ENCODE results near the gene G0S2. TPM values are rescaled to one million over a fixed set of nuclear protein-coding genes. Genes with fewer than 3 reads are reported as not detected.

G0S2 gene
- total RNA-seq, 1 donor from 2014 or later = 5.9 TPM

- H3K9me3 ChIP-seq (ENCODE audit: insufficient read depth, low read depth, low read length) = no peaks in the 10 kb centered on the region
- H2AFZ ChIP-seq (ENCODE audit: low read depth, low read length) = no peak overlapping the region
- Mint-ChIP-seq H3K27ac (ENCODE audit: unreplicated experiment) (no peak overlapping the region), H3K27me3 (ENCODE audit: low read depth, unreplicated experiment) (peaks cover 23% of the 10 kb centered on the region), H3K4me1 (ENCODE audit: low read depth, unreplicated experiment) (peaks cover 27% of the 10 kb centered on the region), H3K36me3 (ENCODE audit: low read depth, unreplicated experiment) (peaks cover 3% of the 10 kb centered on the region), H3K4me3 (ENCODE audit: unreplicated experiment) (no peak overlapping the region), H3K9me3 (ENCODE audit: unreplicated experiment) (peaks cover 2% of the 10 kb centered on the region)
- TF ChIP-seq CTCF (IDR thresholded peaks at IDR 0.05; ENCODE audit: insufficient read depth, low read depth, low read length) (no peak), EZH2 (IDR thresholded peaks at IDR 0.05; ENCODE audit: insufficient read depth, low read length) (no peak)
- no peak for DNase-seq (ENCODE audit: low read depth)
- no peak overlapping the region for H3K4me3 ChIP-seq (ENCODE audit: insufficient read depth, low read depth, low read length)
- no peak overlapping the region for H3K27ac ChIP-seq (ENCODE audit: low read depth, low read length)
- no peak overlapping the region for H3K4me2 ChIP-seq (ENCODE audit: low read length)
- FAIRE-seq = no peak
- H4K20me1 ChIP-seq (ENCODE audit: insufficient read depth, low read length) = no peaks in the 10 kb centered on the region
- H3K9ac ChIP-seq (ENCODE audit: low read length) = no peak overlapping the region
- H3K79me2 ChIP-seq (ENCODE audit: insufficient read depth, low read length) = no peaks in the 10 kb centered on the region
- no peaks in the 10 kb centered on the region for H3K36me3 ChIP-seq (ENCODE audit: insufficient read depth, low read length)
- H3K4me1 ChIP-seq (ENCODE audit: insufficient read depth, low read length) = peaks cover 15% of the 10 kb centered on the region
- H3K27me3 ChIP-seq (ENCODE audit: insufficient read depth, low read length) = no peaks in the 10 kb centered on the region
These were observed 48.7 kb upstream of the G0S2 start for GRCh38 chr1:209626346-209627026.

DNA sequence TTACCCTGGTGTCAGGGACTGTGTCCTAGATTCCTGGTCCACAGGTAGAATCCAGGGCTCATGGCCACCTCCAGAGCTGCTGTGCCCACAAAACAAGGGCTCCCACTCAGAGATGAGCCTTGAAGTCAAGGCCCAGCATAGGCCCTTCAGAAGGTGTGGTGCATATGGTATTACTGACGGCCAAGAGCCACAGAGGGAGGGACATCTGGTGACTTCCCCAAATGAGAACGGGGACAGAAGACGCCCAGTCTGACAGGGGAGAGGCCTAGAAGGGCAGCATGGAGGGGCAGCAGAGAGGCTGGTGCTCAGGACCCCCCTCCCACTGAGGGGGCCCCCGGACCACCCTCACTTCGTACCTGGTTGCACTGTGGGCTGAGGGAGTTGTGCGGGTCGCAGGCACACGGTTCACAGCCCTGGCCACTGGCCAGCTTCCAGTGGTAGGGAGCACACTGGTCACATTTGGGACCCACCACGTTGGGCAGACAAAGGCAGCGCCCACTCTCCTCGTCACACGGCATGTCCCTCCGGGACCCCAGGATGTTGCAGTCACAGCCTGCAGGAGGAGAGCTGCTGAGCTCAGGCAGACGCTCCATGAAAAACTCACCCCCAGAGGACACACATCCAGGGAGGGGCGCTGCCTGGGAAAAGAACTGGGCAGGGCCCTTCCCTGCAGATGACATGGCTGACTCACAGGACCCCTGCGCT is 48.0 kb upstream of the G0S2 start:
- Histone ChIP-seq H3K27ac (ENCODE audit: low read depth, low read length) (no peak overlapping the region), H3K9me3 (ENCODE audit: insufficient read depth, low read depth, low read length) (no peaks in the 10 kb centered on the region), H3K4me2 (ENCODE audit: low read length) (no peak overlapping the region), H3K9ac (ENCODE audit: low read length) (no peak overlapping the region), H3K27me3 (ENCODE audit: insufficient read depth, low read length) (no peaks in the 10 kb centered on the region), H3K4me1 (ENCODE audit: insufficient read depth, low read length) (peaks cover 15% of the 10 kb centered on the region), H3K4me3 (ENCODE audit: insufficient read depth, low read depth, low read length) (no peak overlapping the region), H3K36me3 (ENCODE audit: insufficient read depth, low read length) (no peaks in the 10 kb centered on the region), H3K79me2 (ENCODE audit: insufficient read depth, low read length) (no peaks in the 10 kb centered on the region), H2AFZ (ENCODE audit: low read depth, low read length) (no peak overlapping the region), H4K20me1 (ENCODE audit: insufficient read depth, low read length) (no peaks in the 10 kb centered on the region)
- Mint-ChIP-seq H3K4me3 (ENCODE audit: unreplicated experiment) (no peak overlapping the region), H3K27ac (ENCODE audit: unreplicated experiment) (no peak overlapping the region), H3K4me1 (ENCODE audit: low read depth, unreplicated experiment) (peaks cover 27% of the 10 kb centered on the region), H3K36me3 (ENCODE audit: low read depth, unreplicated experiment) (no peaks in the 10 kb centered on the region), H3K27me3 (ENCODE audit: low read depth, unreplicated experiment) (peaks cover 21% of the 10 kb centered on the region), H3K9me3 (ENCODE audit: unreplicated experiment) (peaks cover 2% of the 10 kb centered on the region)
- DNase-seq (ENCODE audit: low read depth) (no peak), FAIRE-seq (no peak)
- TF ChIP-seq CTCF (IDR thresholded peaks at IDR 0.05; ENCODE audit: insufficient read depth, low read depth, low read length) (no peak), EZH2 (IDR thresholded peaks at IDR 0.05; ENCODE audit: insufficient read depth, low read length) (no peak)

- TF ChIP-seq CTCF (IDR thresholded peaks at IDR 0.05; ENCODE audit: insufficient read depth, low read depth, low read length) (peak; percentile 73), EZH2 (IDR thresholded peaks at IDR 0.05; ENCODE audit: insufficient read depth, low read length) (no peak)
- Mint-ChIP-seq H3K9me3 (ENCODE audit: unreplicated experiment) (peaks cover 2% of the 10 kb centered on the region), H3K27ac (ENCODE audit: unreplicated experiment) (no peak overlapping the region), H3K4me3 (ENCODE audit: unreplicated experiment) (no peak overlapping the region), H3K27me3 (ENCODE audit: low read depth, unreplicated experiment) (peaks cover 22% of the 10 kb centered on the region), H3K4me1 (ENCODE audit: low read depth, unreplicated experiment) (peaks cover 27% of the 10 kb centered on the region), H3K36me3 (ENCODE audit: low read depth, unreplicated experiment) (no peaks in the 10 kb centered on the region)
- Histone ChIP-seq H3K79me2 (ENCODE audit: insufficient read depth, low read length) (no peaks in the 10 kb centered on the region), H3K27me3 (ENCODE audit: insufficient read depth, low read length) (no peaks in the 10 kb centered on the region), H3K9me3 (ENCODE audit: insufficient read depth, low read depth, low read length) (no peaks in the 10 kb centered on the region), H4K20me1 (ENCODE audit: insufficient read depth, low read length) (no peaks in the 10 kb centered on the region), H3K4me3 (ENCODE audit: insufficient read depth, low read depth, low read length) (no peak overlapping the region), H3K9ac (ENCODE audit: low read length) (no peak overlapping the region), H3K4me1 (ENCODE audit: insufficient read depth, low read length) (peaks cover 15% of the 10 kb centered on the region), H3K27ac (ENCODE audit: low read depth, low read length) (no peak overlapping the region), H3K36me3 (ENCODE audit: insufficient read depth, low read length) (no peaks in the 10 kb centered on the region), H3K4me2 (ENCODE audit: low read length) (no peak overlapping the region), H2AFZ (ENCODE audit: low read depth, low read length) (no peak overlapping the region)
- DNase-seq (ENCODE audit: low read depth) (peak; percentile 41), FAIRE-seq (no peak)
These were observed 47.4 kb upstream of the G0S2 start for GRCh38 chr1:209627732-209628196.
